ENCODE measurements around the gene PRR22.

Gene PRR22

GRCh38 chr19:5811117-5811516 is 26.6 kb upstream of the PRR22 start:
- no peak for DNase-seq

GRCh38 chr19:5809469-5809868 is 24.9 kb upstream of the PRR22 start:
- no peak for DNase-seq

DNA sequence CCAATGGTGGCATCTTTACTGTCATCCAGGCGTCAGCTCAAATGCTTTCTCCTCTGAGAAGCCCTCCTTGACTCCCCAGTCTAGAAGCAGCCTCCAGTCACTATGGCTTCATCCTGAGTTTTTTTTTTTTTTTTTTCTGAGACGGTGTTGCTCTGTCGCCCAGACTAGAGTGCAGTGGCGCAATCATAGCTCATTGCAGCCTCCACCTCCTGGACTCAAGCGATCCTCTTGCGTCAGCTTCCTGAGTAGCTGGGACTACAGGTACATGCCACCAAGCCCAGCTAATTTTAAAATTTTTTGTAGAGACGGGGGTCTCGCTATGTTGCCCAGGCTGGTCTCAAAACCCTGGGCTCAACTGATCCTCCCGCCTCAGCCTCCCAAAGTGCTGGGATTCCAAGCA is 24.5 kb upstream of the PRR22 start:
- no peak for DNase-seq

DNA sequence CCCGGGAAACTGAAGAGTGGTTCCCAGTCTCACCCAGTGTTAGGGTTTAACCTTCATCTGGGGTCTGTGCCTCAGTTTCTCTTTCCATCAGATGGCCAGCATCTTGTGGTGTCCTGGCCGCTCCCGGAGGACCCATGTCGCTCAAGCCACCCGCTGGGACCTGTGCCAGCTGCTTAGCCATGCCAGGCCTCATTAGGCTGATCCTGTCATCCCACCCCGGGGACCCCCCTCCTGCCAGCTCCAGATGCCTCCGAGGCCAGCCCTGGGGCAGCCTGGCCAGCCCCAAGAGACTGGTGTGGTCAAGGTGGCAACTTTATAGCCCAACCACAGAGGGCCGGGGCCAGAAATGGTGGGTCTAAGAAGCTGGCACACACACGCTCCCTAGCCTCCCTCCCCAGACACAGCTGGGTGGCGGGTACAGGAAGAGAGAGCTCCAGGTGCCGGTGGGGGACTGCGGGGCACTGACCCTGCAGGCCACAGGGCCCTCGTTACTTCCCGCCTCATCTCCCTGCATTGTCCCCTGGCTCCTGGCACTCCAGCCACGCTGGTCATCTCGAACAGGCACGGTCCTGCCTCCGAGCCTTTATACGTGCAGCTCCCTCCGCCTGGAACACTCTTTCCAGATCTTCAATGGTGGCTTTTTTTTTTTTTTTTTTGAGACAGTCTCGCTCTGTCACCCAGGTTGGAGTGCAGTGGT is 23.7 kb upstream of the PRR22 start:
- DNase-seq = no peak

- DNase-seq = no peak
Observed at GRCh38 chr19:5806905-5807304, 22.4 kb upstream of the PRR22 start.

GRCh38 chr19:5806133-5806489 is 21.6 kb upstream of the PRR22 start:
- DNase-seq = no peak

DNA sequence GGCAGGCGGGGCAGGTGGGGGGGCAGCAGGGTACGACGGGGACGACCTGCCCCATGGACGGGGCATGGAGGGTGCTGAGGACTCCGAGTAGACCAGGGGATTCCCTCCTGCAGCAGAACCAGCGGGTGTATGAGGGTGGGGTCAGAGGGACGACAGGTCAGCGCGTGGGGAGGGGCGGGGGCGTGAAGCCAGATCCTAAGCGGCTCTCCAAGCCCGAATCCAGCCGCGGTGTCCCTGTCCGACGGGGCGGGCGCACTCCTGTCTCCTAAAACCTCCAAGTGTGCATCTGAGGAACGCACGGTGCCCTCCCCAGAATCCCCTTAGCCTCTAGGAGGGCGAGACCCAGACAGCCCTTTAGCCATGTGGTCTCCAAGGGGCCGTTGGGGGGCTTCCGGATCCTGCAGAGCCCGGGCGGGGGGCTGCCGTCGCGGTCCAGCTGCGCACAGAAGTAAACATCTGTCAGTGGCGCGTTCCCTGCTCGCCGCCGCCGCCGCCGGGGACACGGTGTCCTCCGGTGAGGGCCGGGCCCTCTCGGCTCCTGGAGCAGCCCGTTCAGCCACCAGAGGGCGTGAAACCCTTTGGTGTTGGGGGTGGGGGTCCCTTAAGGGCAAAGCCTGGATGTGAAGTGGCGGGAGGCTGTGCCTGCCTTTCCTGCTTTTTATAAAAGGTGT is 21.1 kb upstream of the PRR22 start:
- peak; percentile 35 for DNase-seq

- peak; percentile 48 for DNase-seq
Observed at GRCh38 chr19:5804516-5805461, 20.2 kb upstream of the PRR22 start, which contains the start of gene NRTN. NRTN (plus strand) TSS chr19:5805067; CDS start chr19:5824166, 19,099 bp downstream.

GRCh38 chr19:5803752-5804515 is 19.4 kb upstream of the PRR22 start:
- peak; percentile 90 for DNase-seq

DNA sequence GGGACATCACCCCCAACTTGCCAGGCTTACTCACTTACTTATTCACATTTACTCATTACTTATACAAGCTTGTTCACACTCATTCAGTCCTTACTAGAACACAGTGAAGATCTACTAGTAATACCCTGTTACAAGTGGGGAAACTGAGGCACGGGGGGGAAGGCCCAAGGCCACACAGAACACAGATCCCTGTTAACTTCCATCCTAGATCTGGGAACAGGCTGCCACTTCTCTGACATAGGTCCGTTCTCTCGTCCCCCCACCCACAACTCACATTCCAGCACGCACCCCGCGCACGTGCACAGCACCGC is 18.9 kb upstream of the PRR22 start:
- no peak for DNase-seq

GRCh38 chr19:5801796-5802619 is 17.5 kb upstream of the PRR22 start:
- DNase-seq = no peak

DNA sequence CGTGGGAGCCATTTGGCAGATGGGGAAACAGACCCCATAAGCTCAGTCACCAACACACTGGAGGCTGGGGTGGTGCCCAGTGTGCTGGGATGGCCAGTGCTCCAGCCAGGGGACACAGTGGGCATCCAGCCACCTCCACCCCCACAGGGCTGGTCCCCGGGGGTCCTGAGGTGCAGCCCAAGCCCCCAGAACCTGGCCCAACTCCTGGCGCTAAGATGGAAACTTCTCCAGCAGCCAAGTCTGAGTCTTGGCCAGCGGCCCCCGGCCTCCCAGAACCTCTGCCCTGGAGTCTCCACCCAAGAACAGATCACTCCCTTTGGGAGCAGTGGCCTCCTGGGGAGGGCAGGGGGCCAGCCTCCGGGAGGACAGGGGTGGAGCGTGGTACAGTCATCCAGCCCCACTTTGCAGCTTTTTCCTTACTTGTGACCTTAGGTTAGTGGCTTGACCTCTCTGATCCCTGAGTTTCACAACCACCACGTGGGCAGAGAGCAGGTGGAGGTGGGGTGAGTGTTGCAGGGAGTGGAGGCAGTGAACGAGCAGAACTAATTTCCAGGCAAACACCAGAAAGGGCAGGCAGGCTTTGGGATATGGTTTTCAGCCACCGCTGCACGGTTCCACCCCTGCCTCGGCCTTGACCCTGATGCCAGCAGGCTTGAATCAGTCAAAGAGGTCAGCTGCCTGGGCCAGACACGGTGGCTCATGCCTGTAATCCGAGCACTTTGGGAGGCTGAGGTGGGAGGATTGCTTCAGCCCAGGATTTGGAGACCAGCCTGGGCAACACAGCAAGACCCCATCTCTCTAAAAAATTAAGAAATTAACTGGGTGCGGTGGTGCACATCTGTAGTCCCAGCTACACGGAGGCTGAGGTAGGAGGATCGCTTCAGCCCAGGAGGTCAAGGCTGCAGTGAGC is 16.1 kb upstream of the PRR22 start:
- DNase-seq = no peak

- DNase-seq = no peak
Observed at GRCh38 chr19:5799247-5800241, 15.0 kb upstream of the PRR22 start.

GRCh38 chr19:5798244-5798643 is 13.7 kb upstream of the PRR22 start:
- DNase-seq = no peak

- DNase-seq = no peak
Observed at GRCh38 chr19:5795382-5795919, 10.9 kb upstream of the PRR22 start.

- DNase-seq = no peak
Observed at GRCh38 chr19:5793188-5793587, 8.6 kb upstream of the PRR22 start.

DNA sequence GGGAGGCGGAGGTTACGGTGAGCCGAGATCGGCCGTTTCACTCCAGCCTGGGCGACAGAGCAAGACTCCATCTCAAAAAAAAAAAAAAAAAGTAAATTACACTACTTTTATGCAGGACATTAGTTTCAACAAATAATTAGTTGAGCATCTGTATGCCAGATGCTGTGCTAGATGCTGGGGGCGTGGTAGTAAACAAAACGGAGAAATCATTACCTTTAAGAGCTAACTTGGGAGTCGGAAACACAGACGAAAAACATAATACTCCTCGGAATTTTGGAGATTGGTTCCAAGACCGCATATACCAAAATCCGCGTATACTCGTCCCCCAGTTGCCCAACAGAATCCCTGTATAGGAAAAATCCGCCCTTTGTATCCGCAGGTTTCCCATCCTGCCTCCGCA is 7.7 kb upstream of the PRR22 start:
- DNase-seq = no peak

GRCh38 chr19:5790559-5791520 is 6.3 kb upstream of the PRR22 start, which contains the start of gene DUS3L:
DUS3L (minus strand) TSS chr19:5791163; CDS start chr19:5791141, 22 bp downstream.
- DNase-seq = peak; percentile 95
